ENCODE measurements around the gene L3MBTL1.
A peak's percentile ranks its signal among the peaks of the same experiment; 100 is the strongest.

Gene L3MBTL1

GRCh38 chr20:43508106-43508505 is 609 bp downstream of the L3MBTL1 start:
- peak in 1 of 2 donors; percentile 3 for DNase-seq

- no peak for DNase-seq
These were observed 1.1 kb downstream of the L3MBTL1 start for GRCh38 chr20:43508604-43509040.

GRCh38 chr20:43511879-43512278 is 4.4 kb downstream of the L3MBTL1 start:
- DNase-seq: no peak

GRCh38 chr20:43513372-43513930 is 6.0 kb downstream of the L3MBTL1 start:
- no peak for DNase-seq

- DNase-seq: peak; percentile 97 to 98
These were observed 6.6 kb downstream of the L3MBTL1 start for GRCh38 chr20:43513931-43514647.

GRCh38 chr20:43514648-43514999 is 7.1 kb downstream of the L3MBTL1 start:
- no peak for DNase-seq

GRCh38 chr20:43515628-43516027 is 8.1 kb downstream of the L3MBTL1 start:
- no peak for DNase-seq

GRCh38 chr20:43516251-43516824 is 8.8 kb downstream of the L3MBTL1 start:
- DNase-seq: no peak

- DNase-seq: no peak
These were observed 12.7 kb downstream of the L3MBTL1 start for GRCh38 chr20:43520074-43520630.

- no peak for DNase-seq
These were observed 17.5 kb downstream of the L3MBTL1 start for GRCh38 chr20:43525021-43525420.

GRCh38 chr20:43528258-43528875 is 20.9 kb downstream of the L3MBTL1 start:
- DNase-seq: no peak

- DNase-seq: no peak
These were observed 21.6 kb downstream of the L3MBTL1 start for GRCh38 chr20:43529051-43529450.

- no peak for DNase-seq
These were observed 22.1 kb downstream of the L3MBTL1 start for GRCh38 chr20:43529457-43530153.

GRCh38 chr20:43530321-43531090 is 23.0 kb downstream of the L3MBTL1 start:
- DNase-seq: no peak

- DNase-seq: no peak
These were observed 23.6 kb downstream of the L3MBTL1 start for GRCh38 chr20:43531091-43531443.

- no peak for DNase-seq
These were observed 25.0 kb downstream of the L3MBTL1 start for GRCh38 chr20:43532416-43533055.

GRCh38 chr20:43533060-43533459 is 25.6 kb downstream of the L3MBTL1 start:
- no peak for DNase-seq

GRCh38 chr20:43534016-43534415 is 26.5 kb downstream of the L3MBTL1 start:
- no peak for DNase-seq

- no peak for DNase-seq
These were observed 27.4 kb downstream of the L3MBTL1 start for GRCh38 chr20:43534791-43535350.

GRCh38 chr20:43535370-43536004 is 28.0 kb downstream of the L3MBTL1 start:
- no peak for DNase-seq

All from CD4-positive, alpha-beta T cell treated with Interleukin-4 for 1 hour (primary cell).